Measurements from ENCODE around the gene GTF3C4. TPM values are rescaled to one million over a fixed set of nuclear protein-coding genes. Genes with fewer than 3 reads are reported as not detected.

Gene GTF3C4
- polyA plus RNA-seq, 1 donor from 2014 or later = 11.1 TPM

GRCh38 chr9:132711846-132712245 is 41.6 kb downstream of the GTF3C4 start:
- H3K9ac ChIP-seq (ENCODE audit: low read length) = no peak overlapping the region
- no peaks in the 10 kb centered on the region for H4K20me1 ChIP-seq (ENCODE audit: insufficient read depth)
- H3K27ac ChIP-seq (ENCODE audit: low read length) = no peak overlapping the region
- H3K9me2 ChIP-seq (ENCODE audit: insufficient read depth, low read length) = no peaks in the 10 kb centered on the region
- H3K36me3 ChIP-seq (ENCODE audit: insufficient read depth, low read length) = no peaks in the 10 kb centered on the region
- H3K79me2 ChIP-seq (replicated peaks; ENCODE audit: insufficient read depth, low read length) = no peaks in the 10 kb centered on the region
- no peak overlapping the region for H2AFZ ChIP-seq (ENCODE audit: low read depth, low read length)
- no peaks in the 10 kb centered on the region for H3K9me3 ChIP-seq (ENCODE audit: low read length)
- H3K27me3 ChIP-seq (ENCODE audit: insufficient read depth, low read depth, low read length) = no peaks in the 10 kb centered on the region
- H3K4me2 ChIP-seq (ENCODE audit: low read length) = no peak overlapping the region
- no peak for TF ChIP-seq EP300 (conservative IDR thresholded peaks at IDR 0.05; ENCODE audit: poor library complexity, severe bottlenecking)
- TF ChIP-seq EZH2 (IDR thresholded peaks at IDR 0.05; ENCODE audit: borderline replicate concordance, insufficient read depth, low read length, poor library complexity, severe bottlenecking) = no peak
- TF ChIP-seq RAD21 (conservative IDR thresholded peaks at IDR 0.05) = no peak
- TF ChIP-seq TAF1 (IDR thresholded peaks at IDR 0.05; ENCODE audit: low read depth) = no peak
- H3F3A ChIP-seq (ENCODE audit: insufficient read depth, low read length, poor library complexity, severe bottlenecking) = no peaks in the 10 kb centered on the region
- H3K4me3 ChIP-seq (ENCODE audit: low read length) = no peak overlapping the region

GRCh38 chr9:132712753-132713152 is 42.5 kb downstream of the GTF3C4 start:
- H3K9me2 ChIP-seq (ENCODE audit: insufficient read depth, low read length) = no peaks in the 10 kb centered on the region
- no peak overlapping the region for H3K4me3 ChIP-seq (ENCODE audit: low read length)
- H3K36me3 ChIP-seq (ENCODE audit: insufficient read depth, low read length) = no peaks in the 10 kb centered on the region
- H2AFZ ChIP-seq (ENCODE audit: low read depth, low read length) = no peak overlapping the region
- no peaks in the 10 kb centered on the region for H3K79me2 ChIP-seq (replicated peaks; ENCODE audit: insufficient read depth, low read length)
- H3K27me3 ChIP-seq (ENCODE audit: insufficient read depth, low read depth, low read length) = no peaks in the 10 kb centered on the region
- no peak for TF ChIP-seq TAF1 (IDR thresholded peaks at IDR 0.05; ENCODE audit: low read depth)
- no peak overlapping the region for H3K4me2 ChIP-seq (ENCODE audit: low read length)
- no peak overlapping the region for H3K9ac ChIP-seq (ENCODE audit: low read length)
- H3K27ac ChIP-seq (ENCODE audit: low read length) = no peak overlapping the region
- no peaks in the 10 kb centered on the region for H3F3A ChIP-seq (ENCODE audit: insufficient read depth, low read length, poor library complexity, severe bottlenecking)
- H3K9me3 ChIP-seq (ENCODE audit: low read length) = no peaks in the 10 kb centered on the region
- no peaks in the 10 kb centered on the region for H4K20me1 ChIP-seq (ENCODE audit: insufficient read depth)

GRCh38 chr9:132716007-132716406 is 45.7 kb downstream of the GTF3C4 start:
- H3K9me2 ChIP-seq (ENCODE audit: insufficient read depth, low read length) = no peaks in the 10 kb centered on the region
- H3K4me3 ChIP-seq (ENCODE audit: low read length) = no peak overlapping the region
- H3K27ac ChIP-seq (ENCODE audit: low read length) = no peak overlapping the region
- no peaks in the 10 kb centered on the region for H3K9me3 ChIP-seq (ENCODE audit: low read length)
- H3F3A ChIP-seq (ENCODE audit: insufficient read depth, low read length, poor library complexity, severe bottlenecking) = no peaks in the 10 kb centered on the region
- no peaks in the 10 kb centered on the region for H4K20me1 ChIP-seq (ENCODE audit: insufficient read depth)
- H3K36me3 ChIP-seq (ENCODE audit: insufficient read depth, low read length) = no peaks in the 10 kb centered on the region
- no peak overlapping the region for H3K4me2 ChIP-seq (ENCODE audit: low read length)
- no peak overlapping the region for H3K9ac ChIP-seq (ENCODE audit: low read length)
- H3K79me2 ChIP-seq (replicated peaks; ENCODE audit: insufficient read depth, low read length) = no peaks in the 10 kb centered on the region
- no peak for TF ChIP-seq REST (IDR thresholded peaks at IDR 0.05; ENCODE audit: borderline replicate concordance)
- TF ChIP-seq TAF1 (IDR thresholded peaks at IDR 0.05; ENCODE audit: low read depth) = no peak
- TF ChIP-seq RAD21 (conservative IDR thresholded peaks at IDR 0.05) = no peak
- TF ChIP-seq SMC3 (conservative IDR thresholded peaks at IDR 0.05; ENCODE audit: poor library complexity) = no peak
- no peak for TF ChIP-seq MXI1 (conservative IDR thresholded peaks at IDR 0.05; ENCODE audit: poor library complexity, severe bottlenecking)
- TF ChIP-seq EP300 (conservative IDR thresholded peaks at IDR 0.05; ENCODE audit: poor library complexity, severe bottlenecking) = no peak
- no peak for TF ChIP-seq CTCF (IDR thresholded peaks at IDR 0.05; ENCODE audit: poor library complexity, severe bottlenecking)
- no peak for TF ChIP-seq POLR2AphosphoS5 (IDR thresholded peaks at IDR 0.05)
- TF ChIP-seq EZH2 (IDR thresholded peaks at IDR 0.05; ENCODE audit: borderline replicate concordance, insufficient read depth, low read length, poor library complexity, severe bottlenecking) = no peak
- H2AFZ ChIP-seq (ENCODE audit: low read depth, low read length) = no peak overlapping the region
- H3K27me3 ChIP-seq (ENCODE audit: insufficient read depth, low read depth, low read length) = no peaks in the 10 kb centered on the region
